ENCODE measurements around the gene KRT25. TPM values are rescaled to one million over a fixed set of nuclear protein-coding genes. Genes with fewer than 3 reads are reported as not detected.

KRT25 gene
- total RNA-seq, 4 donors from 2014 or later, result not detected

GRCh38 chr17:40775945-40776344 is 20.8 kb upstream of the KRT25 start:
- in situ Hi-C loops (cut with MboI; ENCODE audit: low sequenced_read_pairs in 4 of 4) (no loop called here), intact Hi-C loops (cut with DNase I; ENCODE audit: low total_unique reads) (no loop called here)
- Histone ChIP-seq H3K4me3 (no peak overlapping the region), H3K27ac (no peak overlapping the region), H3K36me3 (no peaks in the 10 kb centered on the region), H3K9me3 (no peaks in the 10 kb centered on the region), H3K4me1 (no peaks in the 10 kb centered on the region), H3K27me3 (peaks cover 8 to 33% (median 31%) of the 10 kb centered on the region in 3 donors)
- TF ChIP-seq POLR2A (IDR thresholded peaks at IDR 0.05) (no peak), CTCF (IDR thresholded peaks at IDR 0.05 in 4 of 5, conservative IDR thresholded peaks at IDR 0.05 in 1 of 5) (no peak)
- no peak for DNase-seq
- ATAC-seq, result no peak

- H3K9me3 ChIP-seq, result no peaks in the 10 kb centered on the region
- no peaks in the 10 kb centered on the region for H3K4me1 ChIP-seq
- peaks cover 0 to 12% (median 11%) of the 10 kb centered on the region in 3 donors for H3K27me3 ChIP-seq
- intact Hi-C loops (cut with DNase I; ENCODE audit: low total_unique reads), result no loop called here
- TF ChIP-seq CTCF (IDR thresholded peaks at IDR 0.05 in 4 of 5, conservative IDR thresholded peaks at IDR 0.05 in 1 of 5) (no peak), POLR2A (IDR thresholded peaks at IDR 0.05) (no peak)
- no peak within 1 kb of the TSS for H3K27ac ChIP-seq
- no peaks in the 10 kb centered on the region for H3K36me3 ChIP-seq
- in situ Hi-C loops (cut with MboI; ENCODE audit: low sequenced_read_pairs in 4 of 4), result no loop called here
- no peak for ATAC-seq
- DNase-seq, result no peak
- H3K4me3 ChIP-seq, result no peak within 1 kb of the TSS
Measured at GRCh38 chr17:40772101-40772500, 17.0 kb upstream of the KRT25 start, which contains the start of gene KRT26. TSS of gene KRT26 (minus strand) at chr17:40772201. CDS start at chr17:40772113, 88 bp downstream.

- H3K9me3 ChIP-seq, result peaks cover 0 to 8% (median 0%) of the 10 kb centered on the region in 3 donors
- H3K27me3 ChIP-seq, result no peaks in the 10 kb centered on the region
- H3K27ac ChIP-seq, result no peak overlapping the region
- ATAC-seq (no peak), DNase-seq (no peak)
- no peak overlapping the region for H3K4me3 ChIP-seq
- H3K4me1 ChIP-seq, result no peaks in the 10 kb centered on the region
- H3K36me3 ChIP-seq, result no peaks in the 10 kb centered on the region
- TF ChIP-seq CTCF (IDR thresholded peaks at IDR 0.05 in 4 of 5, conservative IDR thresholded peaks at IDR 0.05 in 1 of 5) (no peak), POLR2A (IDR thresholded peaks at IDR 0.05) (no peak)
- intact Hi-C loops (cut with DNase I; ENCODE audit: low total_unique reads), result no loop called here
- in situ Hi-C loops (cut with MboI; ENCODE audit: low sequenced_read_pairs in 4 of 4), result no loop called here
Measured at GRCh38 chr17:40765657-40766056, 10.5 kb upstream of the KRT25 start.

- no peaks in the 10 kb centered on the region for H3K4me1 ChIP-seq
- no peaks in the 10 kb centered on the region for H3K36me3 ChIP-seq
- intact Hi-C loops (cut with DNase I; ENCODE audit: low total_unique reads) (no loop called here), in situ Hi-C loops (cut with MboI; ENCODE audit: low sequenced_read_pairs in 4 of 4) (no loop called here)
- ATAC-seq (no peak), DNase-seq (no peak)
- H3K9me3 ChIP-seq, result peaks cover 0 to 19% (median 9%) of the 10 kb centered on the region in 3 donors
- TF ChIP-seq CTCF (IDR thresholded peaks at IDR 0.05 in 4 of 5, conservative IDR thresholded peaks at IDR 0.05 in 1 of 5) (no peak), POLR2A (IDR thresholded peaks at IDR 0.05) (no peak)
- peaks cover 0 to 5% (median 0%) of the 10 kb centered on the region in 3 donors for H3K27me3 ChIP-seq
- H3K4me3 ChIP-seq, result no peak overlapping the region
- H3K27ac ChIP-seq, result no peak overlapping the region
Measured at GRCh38 chr17:40763752-40764151, 8.6 kb upstream of the KRT25 start.

Measured in gastrocnemius medialis (tissue), 4 donors.